GM23338 (cell line): Measurements from ENCODE around the gene TRH. TPM values are rescaled to one million over a fixed set of nuclear protein-coding genes. Genes with fewer than 3 reads are reported as not detected.

Experiments used
- ATAC-seq: fragments of 200-7000 bp; cut with Tn5 transposase; 3 replicates; pipeline ENCODE4 v1.9.1; 2020
- DNase-seq: peaks from one replicate; pipeline ENCODE4 v3.0.0-alpha.2; 2015; ENCODE audit warnings: low spot score
- H2AFZ ChIP-seq: fragments of 200-600 bp; sonication (generic); 2 replicates; pipeline ENCODE4 v1.8.0; 2016; ENCODE audit warnings: antibody characterized with exemption, mild to moderate bottlenecking, moderate library complexity
- H3F3A ChIP-seq: fragments of 200-600 bp; sonication (generic); replicated peaks from 2 replicates; pipeline ENCODE4 v1.8.0; 2017; ENCODE audit warnings: antibody characterized with exemption, mixed run types, low read depth
- H3K27ac ChIP-seq: fragments of 200-600 bp; sonication (generic); 2 replicates; pipeline ENCODE4 v1.6.1; 2016; ENCODE audit warnings: low read depth
- H3K27me3 ChIP-seq: fragments of 200-600 bp; sonication (generic); 2 replicates; pipeline ENCODE4 v1.8.0; 2016; ENCODE audit warnings: mild to moderate bottlenecking, mixed run types, moderate library complexity; ENCODE audit not compliant: insufficient read depth
- H3K36me3 ChIP-seq: fragments of 200-600 bp; sonication (generic); 2 replicates; pipeline ENCODE4 v1.8.0; 2016; ENCODE audit warnings: mild to moderate bottlenecking; ENCODE audit not compliant: insufficient read depth
- H3K4me1 ChIP-seq: fragments of 200-600 bp; sonication (generic); 2 replicates; pipeline ENCODE4 v1.8.0; 2016; ENCODE audit warnings: mild to moderate bottlenecking, moderate library complexity; ENCODE audit not compliant: insufficient read depth
- H3K4me2 ChIP-seq: fragments of 200-600 bp; sonication (generic); 2 replicates; pipeline ENCODE4 v1.7.1; 2017; ENCODE audit warnings: mixed run types
- H3K4me3 ChIP-seq: fragments of 200-600 bp; sonication (generic); 2 replicates; pipeline ENCODE4 v1.6.1; 2016; ENCODE audit warnings: mixed run types
- H3K79me2 ChIP-seq: fragments of 200-600 bp; sonication (generic); replicated peaks from 2 replicates; pipeline ENCODE4 v1.8.0; 2017; ENCODE audit warnings: mild to moderate bottlenecking; ENCODE audit not compliant: insufficient read depth
- H3K9me2 ChIP-seq: fragments of 200-600 bp; sonication (generic); 2 replicates; pipeline ENCODE4 v1.8.0; 2017; ENCODE audit not compliant: insufficient read depth
- H4K20me1 ChIP-seq: fragments of 200-600 bp; sonication (generic); replicated peaks from 2 replicates; pipeline ENCODE4 v1.8.0; 2017; ENCODE audit warnings: mild to moderate bottlenecking; ENCODE audit not compliant: insufficient read depth
- H3K27ac Mint-ChIP-seq: 2 replicates; pipeline ENCODE4 v1.8.0; 2020; ENCODE audit warnings: inconsistent platforms, mild to moderate bottlenecking, moderate library complexity, mixed read lengths
- H3K27me3 Mint-ChIP-seq: 3 replicates; pipeline ENCODE4 v1.8.0; 2022; ENCODE audit warnings: low read depth, mild to moderate bottlenecking, moderate library complexity, mixed read lengths, inconsistent platforms; ENCODE audit not compliant: insufficient read depth, poor library complexity
- H3K36me3 Mint-ChIP-seq: 3 replicates; pipeline ENCODE4 v1.8.0; 2021; ENCODE audit warnings: low read depth, mild to moderate bottlenecking, inconsistent platforms, moderate library complexity, mixed read lengths
- H3K4me1 Mint-ChIP-seq: 3 replicates; pipeline ENCODE4 v1.8.0; 2020; ENCODE audit warnings: mild to moderate bottlenecking, inconsistent platforms, mixed read lengths
- H3K4me3 Mint-ChIP-seq: 3 replicates; pipeline ENCODE4 v1.8.0; 2021; ENCODE audit warnings: moderate library complexity, mild to moderate bottlenecking, inconsistent platforms, mixed read lengths
- H3K9me3 Mint-ChIP-seq: 3 replicates; pipeline ENCODE4 v1.8.0; 2020; ENCODE audit warnings: moderate library complexity, mild to moderate bottlenecking, inconsistent platforms, mixed read lengths
- CREB1 ChIP-seq: fragments of 250-450 bp; sonication (Bioruptor Pico); IDR thresholded peaks from 2 replicates; pipeline ENCODE4 v1.5.0; 2020; ENCODE audit warnings: low read depth, mild to moderate bottlenecking, moderate library complexity
- CTCF ChIP-seq, 2 experiments: fragments of 200-600 bp in 1 of 2; sonication (generic) in 1 of 2; conservative IDR thresholded peaks; 2 replicates each; pipeline versions ENCODE4 v1.5.1 to v1.6.1; 2016 to 2017; ENCODE audit warnings: antibody characterized with exemption in 2 of 2, low read depth in 2 of 2, mild to moderate bottlenecking in 2 of 2, moderate library complexity in 1 of 2
- EZH2 ChIP-seq: fragments of 200-600 bp; sonication (generic); IDR thresholded peaks from one replicate; pipeline ENCODE4 v1.8.0; 2017; ENCODE audit warnings: antibody characterized with exemption, mild to moderate bottlenecking, low read depth; ENCODE audit not compliant: unreplicated experiment
- EZH2phosphoT487 ChIP-seq: fragments of 200-600 bp; sonication (generic); IDR thresholded peaks from one replicate; pipeline ENCODE4 v1.8.1; 2018; ENCODE audit warnings: antibody characterized with exemption; ENCODE audit not compliant: unreplicated experiment
- JUNB ChIP-seq: IDR thresholded peaks from one replicate; pipeline ENCODE4 v1.6.1; 2016; ENCODE audit warnings: antibody characterized with exemption; ENCODE audit not compliant: unreplicated experiment
- STAT1 ChIP-seq: IDR thresholded peaks from one replicate; pipeline ENCODE4 v1.6.1; 2016; ENCODE audit warnings: antibody characterized with exemption; ENCODE audit not compliant: unreplicated experiment
- ZNF114 ChIP-seq: fragments of 250-450 bp; sonication (Bioruptor Pico); IDR thresholded peaks from 2 replicates; pipeline ENCODE4 v1.5.0; 2020; ENCODE audit warnings: mild to moderate bottlenecking, moderate library complexity
- ZNF331 ChIP-seq: fragments of 250-450 bp; sonication (Bioruptor Pico); IDR thresholded peaks from 2 replicates; pipeline ENCODE4 v1.5.0; 2020; ENCODE audit warnings: low read depth, mild to moderate bottlenecking, moderate library complexity
- ZNF462 ChIP-seq: fragments of 250-450 bp; sonication (Bioruptor Pico); IDR thresholded peaks from 2 replicates; pipeline ENCODE4 v1.5.0; 2020; ENCODE audit warnings: mild to moderate bottlenecking, moderate library complexity
- polyA plus RNA-seq: library from polyadenylated mRNA; unstranded; fragments of >200 nt; fragmentation: Nextera tagmentation; extraction: Ambion mirVana; gene quantifications from 2 replicates; pipeline ENCODE4 v1.2.1, GENCODE V29; 2016
- total RNA-seq: library from RNA; depleted of rRNA; stranded (reverse); fragments of >200 nt; shearing (Covaris generic); gene quantifications from 2 replicates; pipeline ENCODE4 v1.2.3, GENCODE V29; 2014
- TF ChIP-seq, protein P1 (sequence below): IDR thresholded peaks from 2 replicates; pipeline ENCODE4 v1.6.1; 2016; ENCODE audit warnings: antibody characterized with exemption

Gene TRH
- total and polyA plus RNA-seq, 2 experiments from 2014 or later: 0.28 TPM; not detected in 1

- Histone ChIP-seq H3K27me3 (peaks cover 71% of the 10 kb centered on the region), H2AFZ (no peak overlapping the region), H3K27ac (no peak overlapping the region), H3F3A (0 out of 2 replicates have a peak, but pooled peaks cover 4% of the 10 kb centered on the region), H3K9me2 (no peaks in the 10 kb centered on the region), H3K79me2 (no peaks in the 10 kb centered on the region), H4K20me1 (peaks cover 19% of the 10 kb centered on the region), H3K4me3 (no peak overlapping the region), H3K36me3 (no peaks in the 10 kb centered on the region), H3K4me2 (no peak overlapping the region), H3K4me1 (peaks cover 8% of the 10 kb centered on the region)
- no peak overlapping the region for H3K27ac Mint-ChIP-seq
- TF ChIP-seq CREB1 (CRISPR knock-in tag): no peak
- TF ChIP-seq STAT1: no peak
- no peak for TF ChIP-seq ZNF331
- TF ChIP-seq EZH2phosphoT487: no peak
- no peak for TF ChIP-seq JUNB
- TF ChIP-seq, protein P1, sequence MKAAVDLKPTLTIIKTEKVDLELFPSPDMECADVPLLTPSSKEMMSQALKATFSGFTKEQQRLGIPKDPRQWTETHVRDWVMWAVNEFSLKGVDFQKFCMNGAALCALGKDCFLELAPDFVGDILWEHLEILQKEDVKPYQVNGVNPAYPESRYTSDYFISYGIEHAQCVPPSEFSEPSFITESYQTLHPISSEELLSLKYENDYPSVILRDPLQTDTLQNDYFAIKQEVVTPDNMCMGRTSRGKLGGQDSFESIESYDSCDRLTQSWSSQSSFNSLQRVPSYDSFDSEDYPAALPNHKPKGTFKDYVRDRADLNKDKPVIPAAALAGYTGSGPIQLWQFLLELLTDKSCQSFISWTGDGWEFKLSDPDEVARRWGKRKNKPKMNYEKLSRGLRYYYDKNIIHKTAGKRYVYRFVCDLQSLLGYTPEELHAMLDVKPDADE: no peak
- TF ChIP-seq ZNF114 (CRISPR knock-in tag): no peak
- no peak for TF ChIP-seq ZNF462 (CRISPR knock-in tag)
- TF ChIP-seq CTCF (conservative IDR thresholded peaks at IDR 0.05; ENCODE audit: low read depth in 2 of 2): no peak
- no peak for TF ChIP-seq EZH2
- ATAC-seq (no peak), DNase-seq (no peak)
- no peak overlapping the region for H3K4me3 Mint-ChIP-seq
- peaks cover 10% of the 10 kb centered on the region for H3K4me1 Mint-ChIP-seq
- peaks cover 64% of the 10 kb centered on the region for H3K27me3 Mint-ChIP-seq
- no peaks in the 10 kb centered on the region for H3K36me3 Mint-ChIP-seq
- H3K9me3 Mint-ChIP-seq: no peaks in the 10 kb centered on the region; the same call in 2 of the 3 replicates
These were observed 6.8 kb upstream of the TRH start for GRCh38 chr3:129967761-129968160.
